ENCODE measurements around the gene TRIP4.
"Not testable (repeated sequence)": the region's sequence is repeated elsewhere in the genome, so short reads cannot be mapped to it uniquely, and the experiment has no call there.

Gene TRIP4

GRCh38 chr15:64478863-64479262 lies 91.2 kb downstream of the TRIP4 start:
- H3K4me3 ChIP-seq (ENCODE audit: low read depth, low read length) = no peak overlapping the region
- no peak for DNase-seq (ENCODE audit: low read depth)
- in situ Hi-C loops (cut with HindIII; ENCODE audit: low sequenced_read_pairs) = no loop called here
- TF ChIP-seq CTCF (IDR thresholded peaks at IDR 0.05; ENCODE audit: low read depth, low read length, missing control alignments) = no peak

- H3K4me3 ChIP-seq (ENCODE audit: low read depth, low read length) = no peak overlapping the region
- no peak for DNase-seq (ENCODE audit: low read depth)
- no peak for TF ChIP-seq CTCF (IDR thresholded peaks at IDR 0.05; ENCODE audit: low read depth, low read length, missing control alignments)
- in situ Hi-C loops (cut with HindIII; ENCODE audit: low sequenced_read_pairs) = no loop called here
These were observed 93.3 kb downstream of the TRIP4 start for GRCh38 chr15:64480891-64481290.

- no peak for TF ChIP-seq CTCF (IDR thresholded peaks at IDR 0.05; ENCODE audit: low read depth, low read length, missing control alignments)
- no peak for DNase-seq (ENCODE audit: low read depth)
- H3K4me3 ChIP-seq (ENCODE audit: low read depth, low read length) = no peak overlapping the region
- in situ Hi-C loops (cut with HindIII; ENCODE audit: low sequenced_read_pairs) = no loop called here
These were observed 96.1 kb downstream of the TRIP4 start for GRCh38 chr15:64483749-64484148.

GRCh38 chr15:64485796-64486195 lies 98.2 kb downstream of the TRIP4 start:
- no peak overlapping the region for H3K4me3 ChIP-seq (ENCODE audit: low read depth, low read length)
- TF ChIP-seq CTCF (IDR thresholded peaks at IDR 0.05; ENCODE audit: low read depth, low read length, missing control alignments) = no peak
- in situ Hi-C loops (cut with HindIII; ENCODE audit: low sequenced_read_pairs) = no loop called here
- no peak for DNase-seq (ENCODE audit: low read depth)

- no peak for DNase-seq (ENCODE audit: low read depth)
- no peak for TF ChIP-seq CTCF (IDR thresholded peaks at IDR 0.05; ENCODE audit: low read depth, low read length, missing control alignments)
- in situ Hi-C loops (cut with HindIII; ENCODE audit: low sequenced_read_pairs) = no loop called here
- H3K4me3 ChIP-seq (ENCODE audit: low read depth, low read length) = no peak overlapping the region
These were observed 103.1 kb downstream of the TRIP4 start for GRCh38 chr15:64490598-64491259.

GRCh38 chr15:64493641-64494040 lies 106.0 kb downstream of the TRIP4 start:
- no peak overlapping the region for H3K4me3 ChIP-seq (ENCODE audit: low read depth, low read length)
- DNase-seq (ENCODE audit: low read depth) = no peak
- TF ChIP-seq CTCF (IDR thresholded peaks at IDR 0.05; ENCODE audit: low read depth, low read length, missing control alignments) = no peak
- in situ Hi-C loops (cut with HindIII; ENCODE audit: low sequenced_read_pairs) = no loop called here

- in situ Hi-C loops (cut with HindIII; ENCODE audit: low sequenced_read_pairs); H3K4me3 ChIP-seq (ENCODE audit: low read depth, low read length); DNase-seq (ENCODE audit: low read depth): not testable (repeated sequence)
These were observed 108.3 kb downstream of the TRIP4 start for GRCh38 chr15:64495968-64496367.

Measured in astrocyte of the cerebellum (primary cell).